Chondrocyte (in vitro differentiated cells): ENCODE data around the gene GMPR. TPM values are rescaled to one million over a fixed set of nuclear protein-coding genes. Genes with fewer than 3 reads are reported as not detected.

Experiments used
- DNase-seq: peaks from one replicate; pipeline ENCODE4 v3.0.0; 2021; ENCODE audit warnings: mixed read lengths, low spot score
- H3K27ac Mint-ChIP-seq: one replicate; pipeline ENCODE4 v1.8.0; 2021; ENCODE audit warnings: mild to moderate bottlenecking, moderate library complexity, mixed read lengths; ENCODE audit not compliant: unreplicated experiment
- H3K27me3 Mint-ChIP-seq: 2 replicates; pipeline ENCODE4 v1.8.0; 2021; ENCODE audit warnings: low read depth, mixed read lengths
- H3K36me3 Mint-ChIP-seq: 2 replicates; pipeline ENCODE4 v1.8.0; 2021; ENCODE audit warnings: low read depth, mixed read lengths
- H3K4me1 Mint-ChIP-seq: 2 replicates; pipeline ENCODE4 v1.8.0; 2021; ENCODE audit warnings: low read depth, mild to moderate bottlenecking, mixed read lengths
- H3K4me3 Mint-ChIP-seq: one replicate; pipeline ENCODE4 v1.8.0; 2021; ENCODE audit warnings: mild to moderate bottlenecking, moderate library complexity, mixed read lengths; ENCODE audit not compliant: unreplicated experiment
- H3K9me3 Mint-ChIP-seq: 2 replicates; pipeline ENCODE4 v1.8.0; 2021; ENCODE audit warnings: low read depth, mixed read lengths
- CTCF ChIP-seq: fragments of 200-600 bp; sonication (generic); IDR thresholded peaks from 2 replicates; pipeline ENCODE4 v1.5.0; 2021; ENCODE audit warnings: antibody characterized with exemption, mild to moderate bottlenecking, moderate library complexity
- total RNA-seq: library from RNA; stranded (reverse); gene quantifications from 3 replicates; pipeline ENCODE4 v1.2.1, GENCODE V29; 2021

Gene GMPR
- total RNA-seq, 1 donor from 2014 or later = 9.7 TPM

GRCh38 chr6:16299861-16300260, 61.5 kb downstream of the GMPR start:
- Mint-ChIP-seq H3K27ac (no peak overlapping the region), H3K36me3 (peaks cover 15% of the 10 kb centered on the region), H3K9me3 (no peaks in the 10 kb centered on the region), H3K4me3 (no peak overlapping the region), H3K4me1 (no peaks in the 10 kb centered on the region), H3K27me3 (no peaks in the 10 kb centered on the region)
- DNase-seq = no peak
- TF ChIP-seq CTCF = no peak

GRCh38 chr6:16301511-16301910, 63.1 kb downstream of the GMPR start:
- no peak overlapping the region for H3K27ac Mint-ChIP-seq
- H3K36me3 Mint-ChIP-seq = peaks cover 9% of the 10 kb centered on the region
- H3K9me3 Mint-ChIP-seq = no peaks in the 10 kb centered on the region
- no peak for TF ChIP-seq CTCF
- no peak for DNase-seq
- no peaks in the 10 kb centered on the region for H3K4me1 Mint-ChIP-seq
- no peaks in the 10 kb centered on the region for H3K27me3 Mint-ChIP-seq
- no peak overlapping the region for H3K4me3 Mint-ChIP-seq

GRCh38 chr6:16302721-16303552, 64.5 kb downstream of the GMPR start:
- no peak overlapping the region for H3K4me3 Mint-ChIP-seq
- DNase-seq = no peak
- no peaks in the 10 kb centered on the region for H3K9me3 Mint-ChIP-seq
- peaks cover 15% of the 10 kb centered on the region for H3K36me3 Mint-ChIP-seq
- H3K4me1 Mint-ChIP-seq = no peaks in the 10 kb centered on the region
- no peak for TF ChIP-seq CTCF
- peak overlapping the region; percentile 45 for H3K27ac Mint-ChIP-seq
- no peaks in the 10 kb centered on the region for H3K27me3 Mint-ChIP-seq

- H3K27me3 Mint-ChIP-seq = no peaks in the 10 kb centered on the region
- H3K27ac Mint-ChIP-seq = no peak overlapping the region
- H3K36me3 Mint-ChIP-seq = peaks cover 16% of the 10 kb centered on the region
- DNase-seq = no peak
- H3K4me3 Mint-ChIP-seq = no peak overlapping the region
- no peaks in the 10 kb centered on the region for H3K4me1 Mint-ChIP-seq
- H3K9me3 Mint-ChIP-seq = no peaks in the 10 kb centered on the region
- TF ChIP-seq CTCF = no peak
These were observed 66.9 kb downstream of the GMPR start for GRCh38 chr6:16305246-16305725.

- Mint-ChIP-seq H3K36me3 (peaks cover 16% of the 10 kb centered on the region), H3K27me3 (no peaks in the 10 kb centered on the region), H3K4me3 (no peak overlapping the region), H3K27ac (no peak overlapping the region), H3K9me3 (no peaks in the 10 kb centered on the region), H3K4me1 (no peaks in the 10 kb centered on the region)
- DNase-seq = no peak
- TF ChIP-seq CTCF = no peak
These were observed 67.4 kb downstream of the GMPR start for GRCh38 chr6:16305788-16306187.
